K562 (cell line): Measurements from ENCODE around the gene WDR5B. TPM values are rescaled to one million over a fixed set of nuclear protein-coding genes. Genes with fewer than 3 reads are reported as not detected.
A peak's percentile ranks its signal among the peaks of the same experiment; 100 is the strongest.

Experiments used
- ATF1 ChIP-seq, 2 experiments: fragments of 450-650 bp in 1 of 2; IDR thresholded peaks; 2 replicates each; pipeline ENCODE4 v1.6.1; 2016; ENCODE audit warnings: missing compliant biosample characterization in 1 of 2, missing genetic modification characterization in 1 of 2
- ATF7 ChIP-seq: fragments of 450-650 bp; IDR thresholded peaks from 2 replicates; pipeline ENCODE4 v1.7.1; 2014; ENCODE audit warnings: mild to moderate bottlenecking, moderate library complexity
- HCFC1 ChIP-seq: IDR thresholded peaks from 2 replicates; pipeline ENCODE4 v1.6.1; 2012; ENCODE audit warnings: low read depth, low read length, improper control_type of control experiment
- MAZ ChIP-seq, 2 experiments: fragments of 450-650 bp in 1 of 2; sonication (generic) in 1 of 2; formaldehyde crosslinking; IDR thresholded peaks in 1 of 2; conservative IDR thresholded peaks in 1 of 2; 2 replicates each; pipeline versions ENCODE4 v1.4.0 to v1.5.0; 2020; ENCODE audit warnings: mild to moderate bottlenecking in 1 of 2, missing genetic modification reagents in 1 of 2
- MEIS2 ChIP-seq: fragments of 450-650 bp; IDR thresholded peaks from 2 replicates; pipeline ENCODE4 v1.6.1; 2014; ENCODE audit warnings: mild to moderate bottlenecking; ENCODE audit not compliant: partially characterized antibody
- MTF1 ChIP-seq: fragments of 250-450 bp; sonication (Bioruptor Pico); IDR thresholded peaks from 2 replicates; pipeline ENCODE4 v1.9.0; 2021; ENCODE audit warnings: moderate library complexity, mild to moderate bottlenecking, inconsistent platforms, borderline replicate concordance
- NR1H2 ChIP-seq: sonication (generic); formaldehyde crosslinking; IDR thresholded peaks from 2 replicates; pipeline ENCODE4 v1.4.0; 2020; ENCODE audit warnings: mild to moderate bottlenecking, missing genetic modification reagents
- POLR2AphosphoS5 ChIP-seq: IDR thresholded peaks from 2 replicates; pipeline ENCODE4 v1.6.1; 2011; ENCODE audit warnings: mild to moderate bottlenecking, low read depth, low read length, moderate library complexity; ENCODE audit not compliant: control insufficient read depth, insufficient read depth
- RB1 ChIP-seq: fragments of 450-650 bp; IDR thresholded peaks from 2 replicates; pipeline ENCODE4 v1.6.1; 2017; ENCODE audit warnings: low read depth, mild to moderate bottlenecking
- SIN3B ChIP-seq: fragments of 450-650 bp; IDR thresholded peaks from 2 replicates; pipeline ENCODE4 v1.6.1; 2017; ENCODE audit warnings: low read depth, mild to moderate bottlenecking, moderate library complexity
- SP1 ChIP-seq: sonication (generic); formaldehyde crosslinking; IDR thresholded peaks from 2 replicates; pipeline ENCODE4 v1.8.1; 2022; ENCODE audit warnings: mild to moderate bottlenecking, missing genetic modification reagents
- TBP ChIP-seq: optimal IDR thresholded peaks from 2 replicates; pipeline ENCODE3; 2011; ENCODE audit warnings: low read depth, low read length, improper control_type of control experiment
- ZNF57 ChIP-seq: fragments of 450-650 bp; formaldehyde crosslinking; IDR thresholded peaks from 2 replicates; pipeline ENCODE4 v1.4.0; 2020; ENCODE audit warnings: mild to moderate bottlenecking, moderate library complexity
- ZNF584 ChIP-seq: fragments of 200-800 bp; sonication (Bioruptor generic); IDR thresholded peaks from 2 replicates; pipeline ENCODE4 v1.6.1; 2016; ENCODE audit warnings: low read depth, mild to moderate bottlenecking, missing genetic modification characterization, missing compliant biosample characterization
- polyA plus RNA-seq, 8 experiments: library from polyadenylated mRNA; depleted of rRNA in 4 of 8; stranded (reverse) in 5 of 8; unstranded in 3 of 8; fragments of >200 nt; fragmentation: Nextera tagmentation in 2 of 8; fragmentation: Illumina TruSeq in 1 of 8; extraction: Ambion mirVana in 2 of 8; extraction: Trizol in 1 of 8; gene quantifications; 2 replicates each; pipeline versions ENCODE4 v1.2.1 to v1.2.3, GENCODE V29; 2011 to 2014; ENCODE audit warnings: inconsistent platforms in 1 of 8, missing spikeins in 1 of 8
- total RNA-seq, 7 experiments: library from RNA; depleted of rRNA in 6 of 7; stranded (reverse); fragments of >200 nt in 6 of 7; fragmentation: Illumina TruSeq in 2 of 7; extraction: Trizol in 2 of 7; gene quantifications; 2 replicates each; pipeline versions ENCODE4 v1.2.1 to v1.2.3, GENCODE V29; 2011 to 2021; ENCODE audit warnings: low replicate concordance in 1 of 7
- TF ChIP-seq, protein P1 (sequence below): sonication (generic); formaldehyde crosslinking; IDR thresholded peaks from 2 replicates; pipeline ENCODE4 v1.8.0; 2022; ENCODE audit warnings: mild to moderate bottlenecking, missing genetic modification reagents
- TF ChIP-seq, protein P2 (sequence below): fragments of 250-450 bp; sonication (Bioruptor Pico); IDR thresholded peaks from 2 replicates; pipeline ENCODE4 v1.9.0; 2021; ENCODE audit warnings: mild to moderate bottlenecking
- TF ChIP-seq, protein P3 (sequence below): sonication (generic); formaldehyde crosslinking; IDR thresholded peaks from 2 replicates; pipeline ENCODE4 v1.8.1; 2023; ENCODE audit warnings: mild to moderate bottlenecking, missing genetic modification reagents

The WDR5B gene
- total and polyA plus RNA-seq, 9 of the 15 experiments (the other 6 are each of a cell fraction or from before 2014, with no cell fraction given): 2.8 to 10.1 (median 4.2) TPM

DNA sequence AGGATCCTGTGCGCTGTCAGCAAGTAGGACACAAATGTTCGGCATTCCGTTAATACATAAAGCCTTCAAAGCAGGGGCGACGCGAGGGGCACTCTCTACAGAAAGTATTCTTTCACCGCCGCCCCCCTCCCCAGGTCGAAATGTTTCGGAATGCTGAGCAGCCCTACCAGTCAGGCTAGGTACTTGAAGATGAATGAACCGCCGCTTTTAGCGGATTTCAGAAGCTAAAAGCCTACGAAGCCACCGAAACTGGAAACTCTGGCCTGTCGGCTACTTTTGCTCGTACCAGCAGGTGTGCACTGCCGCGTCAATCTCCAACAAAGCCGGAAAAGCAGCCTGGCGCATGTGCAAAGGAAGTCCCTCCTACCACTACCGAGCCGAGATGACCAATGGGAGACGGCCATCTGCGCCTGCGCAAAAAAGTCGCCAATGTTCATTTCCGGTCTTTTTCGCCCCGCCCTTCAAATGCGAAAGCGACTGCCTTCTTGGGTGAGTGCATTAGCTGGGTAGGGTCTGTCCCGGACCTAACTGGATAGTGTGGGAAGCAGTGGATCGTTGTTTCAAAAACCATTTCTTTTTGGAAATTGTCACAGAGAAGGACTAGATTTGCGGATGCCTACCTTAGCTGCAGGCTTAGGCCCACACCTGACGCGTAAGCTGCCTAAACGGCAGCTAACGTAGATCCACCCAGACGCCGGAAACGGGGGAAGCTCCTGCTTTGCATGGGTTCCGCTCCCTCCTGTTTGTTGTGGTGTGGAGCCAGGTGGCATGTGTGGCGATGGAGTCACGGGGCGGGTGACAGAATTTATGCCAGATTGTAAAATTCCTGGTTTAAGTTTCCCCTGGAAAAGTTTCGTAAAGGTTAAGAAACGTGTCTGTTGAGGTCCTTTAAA, at the start of gene WDR5B (continued):
- TF ChIP-seq NR1H2 (no peak), ZNF57 (CRISPR knock-in tag) (no peak), TBP (peak; percentile 87), ZNF584 (no peak), MAZ (CRISPR knock-in tag; conservative IDR thresholded peaks at IDR 0.05 in 1 of 2, IDR thresholded peaks at IDR 0.05 in 1 of 2) (peak; percentile 21 to 59; a peak in 1 of 4 replicates), POLR2AphosphoS5 (peak; percentile 92), ATF7 (peak; percentile 75), HCFC1 (0 out of 2 replicates have a peak, but pooled peaks have one; percentile 18), MEIS2 (peak; percentile 81), MTF1 (CRISPR knock-in tag) (no peak), ATF1 (CRISPR knock-in tag; IDR thresholded peaks at IDR 0.05) (no peak), ATF1 (tag; IDR thresholded peaks at IDR 0.05) (peak; percentile 75), SIN3B (peak; percentile 36; the same call in 1 of the 2 replicates), SP1 (peak; percentile 72; the same call in 1 of the 2 replicates), RB1 (peak; percentile 21; the same call in 1 of the 2 replicates)
- TF ChIP-seq, protein P1, sequence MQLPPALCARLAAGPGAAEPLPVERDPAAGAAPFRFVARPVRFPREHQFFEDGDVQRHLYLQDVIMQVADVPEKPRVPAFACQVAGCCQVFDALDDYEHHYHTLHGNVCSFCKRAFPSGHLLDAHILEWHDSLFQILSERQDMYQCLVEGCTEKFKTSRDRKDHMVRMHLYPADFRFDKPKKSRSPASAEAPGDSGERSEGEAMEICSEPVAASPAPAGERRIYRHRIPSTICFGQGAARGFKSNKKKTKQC (CRISPR knock-in tag): 0 out of 2 replicates have a peak, but pooled peaks have one; percentile 35
- TF ChIP-seq, protein P2, sequence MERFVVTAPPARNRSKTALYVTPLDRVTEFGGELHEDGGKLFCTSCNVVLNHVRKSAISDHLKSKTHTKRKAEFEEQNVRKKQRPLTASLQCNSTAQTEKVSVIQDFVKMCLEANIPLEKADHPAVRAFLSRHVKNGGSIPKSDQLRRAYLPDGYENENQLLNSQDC: 0 out of 2 replicates have a peak, but pooled peaks have one; percentile 24
- TF ChIP-seq, protein P3, sequence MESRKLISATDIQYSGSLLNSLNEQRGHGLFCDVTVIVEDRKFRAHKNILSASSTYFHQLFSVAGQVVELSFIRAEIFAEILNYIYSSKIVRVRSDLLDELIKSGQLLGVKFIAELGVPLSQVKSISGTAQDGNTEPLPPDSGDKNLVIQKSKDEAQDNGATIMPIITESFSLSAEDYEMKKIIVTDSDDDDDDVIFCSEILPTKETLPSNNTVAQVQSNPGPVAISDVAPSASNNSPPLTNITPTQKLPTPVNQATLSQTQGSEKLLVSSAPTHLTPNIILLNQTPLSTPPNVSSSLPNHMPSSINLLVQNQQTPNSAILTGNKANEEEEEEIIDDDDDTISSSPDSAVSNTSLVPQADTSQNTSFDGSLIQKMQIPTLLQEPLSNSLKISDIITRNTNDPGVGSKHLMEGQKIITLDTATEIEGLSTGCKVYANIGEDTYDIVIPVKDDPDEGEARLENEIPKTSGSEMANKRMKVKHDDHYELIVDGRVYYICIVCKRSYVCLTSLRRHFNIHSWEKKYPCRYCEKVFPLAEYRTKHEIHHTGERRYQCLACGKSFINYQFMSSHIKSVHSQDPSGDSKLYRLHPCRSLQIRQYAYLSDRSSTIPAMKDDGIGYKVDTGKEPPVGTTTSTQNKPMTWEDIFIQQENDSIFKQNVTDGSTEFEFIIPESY (CRISPR knock-in tag): peak; percentile 27; the same call in 1 of the 2 replicates
